Smooth muscle cell (in vitro differentiated cells): Measurements from ENCODE around the gene MARS1. TPM values are rescaled to one million over a fixed set of nuclear protein-coding genes. Genes with fewer than 3 reads are reported as not detected.

Experiments used
- DNase-seq: peaks from one replicate; lab custom pipeline; 2025; ENCODE audit not compliant: unreplicated experiment; lab: John Stamatoyannopoulos, UW
- H2AFZ ChIP-seq: fragments of 200-600 bp; sonication (generic); 2 replicates; pipeline ENCODE4 v1.6.0; 2016; ENCODE audit warnings: antibody characterized with exemption, low read depth, mild to moderate bottlenecking
- H3F3A ChIP-seq: fragments of 200-600 bp; sonication (generic); 2 replicates; pipeline ENCODE4 v1.6.0; 2017; ENCODE audit warnings: antibody characterized with exemption, low read depth
- H3K27ac ChIP-seq: fragments of 200-600 bp; sonication (generic); 2 replicates; pipeline ENCODE4 v1.5.1; 2016; ENCODE audit warnings: low read depth, mild to moderate bottlenecking
- H3K27me3 ChIP-seq: fragments of 200-600 bp; sonication (generic); 2 replicates; pipeline ENCODE4 v1.6.1; 2016; ENCODE audit warnings: low read depth, mild to moderate bottlenecking
- H3K36me3 ChIP-seq: fragments of 200-600 bp; sonication (generic); 2 replicates; pipeline ENCODE4 v1.5.1; 2016; ENCODE audit warnings: low read depth
- H3K4me1 ChIP-seq: fragments of 200-600 bp; sonication (generic); 2 replicates; pipeline ENCODE4 v1.5.1; 2016; ENCODE audit warnings: low read depth
- H3K4me2 ChIP-seq: fragments of 200-600 bp; sonication (generic); 2 replicates; pipeline ENCODE4 v1.6.0; 2016; ENCODE audit warnings: mild to moderate bottlenecking
- H3K4me3 ChIP-seq: fragments of 200-600 bp; sonication (generic); 2 replicates; pipeline ENCODE4 v1.5.1; 2016; ENCODE audit warnings: mild to moderate bottlenecking
- H3K79me2 ChIP-seq: fragments of 200-600 bp; sonication (generic); 2 replicates; pipeline ENCODE4 v1.6.0; 2016; ENCODE audit warnings: low read depth, mild to moderate bottlenecking
- H3K9ac ChIP-seq: fragments of 200-600 bp; sonication (generic); 2 replicates; pipeline ENCODE4 v1.6.0; 2016; ENCODE audit warnings: low read depth
- H3K9me3 ChIP-seq: fragments of 200-600 bp; sonication (generic); replicated peaks from 2 replicates; pipeline ENCODE4 v1.5.1; 2016; ENCODE audit warnings: low read depth
- H4K20me1 ChIP-seq: fragments of 200-600 bp; sonication (generic); 2 replicates; pipeline ENCODE4 v1.6.0; 2016; ENCODE audit warnings: low read depth
- WGBS: methylation state at CpG from one replicate; pipeline ENCODE4 v1.1.7; 2016; ENCODE audit warnings: low lambda C conversion rate; 5-methylcytosine and 5-hydroxymethylcytosine counted together
- microRNA counts: library from miRNA; unstranded; fragments of <30 nt; microRNA quantifications from one replicate; lab custom pipeline; 2016
- microRNA-seq: library from miRNA; unstranded; fragments of <30 nt; microRNA quantifications from one replicate; pipeline ENCODE4, GENCODE V29; 2016; ENCODE audit warnings: borderline number of aligned reads
- polyA plus RNA-seq: library from polyadenylated mRNA; unstranded; fragments of >200 nt; fragmentation: Nextera tagmentation; extraction: Ambion mirVana; gene quantifications from 2 replicates; pipeline ENCODE4 v1.2.1, GENCODE V29; 2016
- small RNA-seq: library from RNA; depleted of rRNA; stranded (forward); fragments of <200 nt; gene quantifications from one replicate; pipeline ENCODE3, GENCODE V24; 2014
- total RNA-seq: library from RNA; depleted of rRNA; stranded (reverse); fragments of >200 nt; gene quantifications from 2 replicates; pipeline ENCODE4 v1.2.3, GENCODE V29; 2014
- TF ChIP-seq, protein P1 (sequence below): fragments of 200-600 bp; sonication (generic); IDR thresholded peaks from 2 replicates; pipeline ENCODE4 v1.5.1; 2017; ENCODE audit warnings: borderline replicate concordance, mild to moderate bottlenecking, antibody characterized with exemption; ENCODE audit not compliant: insufficient read depth, poor library complexity, severe bottlenecking

The MARS1 gene
- total and polyA plus RNA-seq, 2 experiments from 2014 or later: 186 to 192 TPM

DNA sequence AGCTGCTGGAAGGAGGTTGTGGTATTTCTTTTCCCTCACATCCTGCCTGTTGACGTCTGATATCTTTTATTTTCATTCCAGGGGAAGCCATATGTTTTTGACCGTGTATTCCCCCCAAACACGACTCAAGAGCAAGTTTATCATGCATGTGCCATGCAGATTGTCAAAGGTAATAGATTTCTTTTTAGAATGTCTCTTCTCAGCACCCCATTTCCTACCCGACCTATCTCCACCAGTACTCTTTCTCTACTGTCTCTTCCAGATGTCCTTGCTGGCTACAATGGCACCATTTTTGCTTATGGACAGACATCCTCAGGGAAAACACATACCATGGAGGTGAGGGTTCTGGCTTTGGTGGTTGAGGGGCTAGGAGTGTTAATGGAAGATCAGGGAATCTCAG, 75.5 kb downstream of the MARS1 start:
- H3K9ac ChIP-seq: no peak overlapping the region
- TF ChIP-seq, protein P1, sequence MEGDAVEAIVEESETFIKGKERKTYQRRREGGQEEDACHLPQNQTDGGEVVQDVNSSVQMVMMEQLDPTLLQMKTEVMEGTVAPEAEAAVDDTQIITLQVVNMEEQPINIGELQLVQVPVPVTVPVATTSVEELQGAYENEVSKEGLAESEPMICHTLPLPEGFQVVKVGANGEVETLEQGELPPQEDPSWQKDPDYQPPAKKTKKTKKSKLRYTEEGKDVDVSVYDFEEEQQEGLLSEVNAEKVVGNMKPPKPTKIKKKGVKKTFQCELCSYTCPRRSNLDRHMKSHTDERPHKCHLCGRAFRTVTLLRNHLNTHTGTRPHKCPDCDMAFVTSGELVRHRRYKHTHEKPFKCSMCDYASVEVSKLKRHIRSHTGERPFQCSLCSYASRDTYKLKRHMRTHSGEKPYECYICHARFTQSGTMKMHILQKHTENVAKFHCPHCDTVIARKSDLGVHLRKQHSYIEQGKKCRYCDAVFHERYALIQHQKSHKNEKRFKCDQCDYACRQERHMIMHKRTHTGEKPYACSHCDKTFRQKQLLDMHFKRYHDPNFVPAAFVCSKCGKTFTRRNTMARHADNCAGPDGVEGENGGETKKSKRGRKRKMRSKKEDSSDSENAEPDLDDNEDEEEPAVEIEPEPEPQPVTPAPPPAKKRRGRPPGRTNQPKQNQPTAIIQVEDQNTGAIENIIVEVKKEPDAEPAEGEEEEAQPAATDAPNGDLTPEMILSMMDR: no peak
- H3K9me3 ChIP-seq: no peaks in the 10 kb centered on the region
- no peaks in the 10 kb centered on the region for H3K79me2 ChIP-seq
- no peaks in the 10 kb centered on the region for H3K27me3 ChIP-seq
- 67% methylated on average over 4 of the region's 4 CpGs for WGBS
- no peaks in the 10 kb centered on the region for H3F3A ChIP-seq
- no peaks in the 10 kb centered on the region for H3K36me3 ChIP-seq
- no peak for DNase-seq
- H4K20me1 ChIP-seq: peaks cover 31% of the 10 kb centered on the region
- H2AFZ ChIP-seq: no peak overlapping the region
- no peak overlapping the region for H3K4me2 ChIP-seq
- no peak overlapping the region for H3K4me3 ChIP-seq
- H3K4me1 ChIP-seq: peaks cover 6% of the 10 kb centered on the region
- no peak overlapping the region for H3K27ac ChIP-seq

DNA sequence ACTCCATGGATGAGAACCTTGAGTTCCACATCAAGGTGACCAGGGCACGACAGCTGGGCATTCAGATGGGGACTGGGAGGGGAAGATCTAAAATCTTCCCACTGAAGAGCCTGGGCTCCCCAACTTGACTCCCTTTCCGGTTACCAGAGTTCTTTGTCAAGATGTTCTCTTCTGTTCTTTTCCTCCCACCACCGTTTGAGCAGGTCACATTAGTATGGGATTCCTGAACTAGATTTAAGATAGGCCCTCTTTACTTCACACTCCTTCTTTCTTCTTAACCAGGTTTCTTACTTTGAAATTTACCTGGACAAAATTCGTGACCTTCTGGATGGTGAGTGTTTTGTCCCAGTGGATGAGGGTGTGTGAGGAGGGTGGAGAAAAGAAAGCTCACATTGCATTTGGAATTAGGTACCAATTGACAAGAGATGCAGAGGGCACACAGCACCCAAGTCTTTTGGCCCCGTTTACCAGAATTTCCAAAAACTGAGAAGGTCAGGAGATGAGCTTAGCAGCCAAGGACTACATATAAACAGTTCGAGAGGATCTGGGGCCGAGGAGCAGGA, 76.4 kb downstream of the MARS1 start:
- peaks cover 6% of the 10 kb centered on the region for H3K4me1 ChIP-seq
- no peak overlapping the region for H3K4me2 ChIP-seq
- TF ChIP-seq, protein P1: no peak
- H2AFZ ChIP-seq: no peak overlapping the region
- H3K27ac ChIP-seq: no peak overlapping the region
- no peak overlapping the region for H3K9ac ChIP-seq
- H3F3A ChIP-seq: no peaks in the 10 kb centered on the region
- H3K27me3 ChIP-seq: no peaks in the 10 kb centered on the region
- no peak overlapping the region for H3K4me3 ChIP-seq
- no peak for DNase-seq
- H3K79me2 ChIP-seq: no peaks in the 10 kb centered on the region
- WGBS: 97% methylated on average over 7 of the region's 7 CpGs
- no peaks in the 10 kb centered on the region for H3K36me3 ChIP-seq
- H3K9me3 ChIP-seq: no peaks in the 10 kb centered on the region
- H4K20me1 ChIP-seq: peaks cover 27% of the 10 kb centered on the region

MicroRNAs within 50 kb of the gene (microRNA counts, 767-probe panel; counts per million panel counts)
- microRNA hsa-miR-616-3p (lab: Ali Mortazavi, UCI): 183 counts per million

Small RNAs within 50 kb of the gene (microRNA-seq; reads per million reads assigned to microRNA genes)
- 1.8 reads per million for gene MIR616
- gene MIR6758: not detected

Small RNAs within 50 kb of the gene (small RNA-seq; reads per million reads assigned to genes)
- gene MIR616: not detected

Other genes with a start within 250 kb of the MARS1 start
- 1.4 TPM in 1 of 2 replicates, not detected in the other for gene STAC3, start 236.9 kb upstream of the MARS1 start, total RNA-seq
- gene STAC3, start 236.9 kb upstream of the MARS1 start, polyA plus RNA-seq: not detected in 2 replicates
- gene R3HDM2, start 57.0 kb upstream of the MARS1 start, total RNA-seq: 10.4 and 16.0 TPM in 2 replicates
- 12.2 and 17.2 TPM in 2 replicates for gene R3HDM2, start 57.0 kb upstream of the MARS1 start, polyA plus RNA-seq
- gene INHBC, start 53.3 kb upstream of the MARS1 start, total RNA-seq: not detected in 2 replicates
- gene INHBC, start 53.3 kb upstream of the MARS1 start, polyA plus RNA-seq: 0.42 TPM in 1 of 2 replicates, not detected in the other
- gene INHBE, start 32.8 kb upstream of the MARS1 start, total RNA-seq: 5.4 and 11.5 TPM in 2 replicates
- gene INHBE, start 32.8 kb upstream of the MARS1 start, polyA plus RNA-seq: 2.1 and 2.3 TPM in 2 replicates
- gene GLI1, start 28.3 kb upstream of the MARS1 start, total RNA-seq: 1.4 and 1.5 TPM in 2 replicates
- 0.50 and 1.2 TPM in 2 replicates for gene GLI1, start 28.3 kb upstream of the MARS1 start, polyA plus RNA-seq
- gene ARHGAP9, start 8.2 kb upstream of the MARS1 start, total RNA-seq: 1.3 TPM in 1 of 2 replicates, not detected in the other
- gene ARHGAP9, start 8.2 kb upstream of the MARS1 start, polyA plus RNA-seq: not detected in 2 replicates
- 25.8 and 28.4 TPM in 2 replicates for gene DDIT3, start 32.4 kb downstream of the MARS1 start, total RNA-seq
- 27.8 and 43.5 TPM in 2 replicates for gene DDIT3, start 32.4 kb downstream of the MARS1 start, polyA plus RNA-seq
- gene MBD6, start 34.8 kb downstream of the MARS1 start, total RNA-seq: 3.7 and 9.1 TPM in 2 replicates
- gene MBD6, start 34.8 kb downstream of the MARS1 start, polyA plus RNA-seq: 11.7 and 18.4 TPM in 2 replicates
- gene DCTN2, start 59.1 kb downstream of the MARS1 start, total RNA-seq: 88.0 and 107 TPM in 2 replicates
- gene DCTN2, start 59.1 kb downstream of the MARS1 start, polyA plus RNA-seq: 119 and 127 TPM in 2 replicates
- 2.2 and 2.8 TPM in 2 replicates for gene KIF5A, start 62.0 kb downstream of the MARS1 start, total RNA-seq
- 0.34 and 0.53 TPM in 2 replicates for gene KIF5A, start 62.0 kb downstream of the MARS1 start, polyA plus RNA-seq
- gene PIP4K2C, start 103.1 kb downstream of the MARS1 start, total RNA-seq: 39.5 and 53.8 TPM in 2 replicates
- gene PIP4K2C, start 103.1 kb downstream of the MARS1 start, polyA plus RNA-seq: 33.3 and 41.1 TPM in 2 replicates
- gene DTX3, start 116.8 kb downstream of the MARS1 start, total RNA-seq: 28.9 and 29.4 TPM in 2 replicates
- gene DTX3, start 116.8 kb downstream of the MARS1 start, polyA plus RNA-seq: 43.0 and 48.2 TPM in 2 replicates
- 13.9 and 18.5 TPM in 2 replicates for gene ARHGEF25, start 123.4 kb downstream of the MARS1 start, total RNA-seq
- 1.5 and 3.8 TPM in 2 replicates for gene ARHGEF25, start 123.4 kb downstream of the MARS1 start, polyA plus RNA-seq
- gene B4GALNT1, start 145.1 kb downstream of the MARS1 start, total RNA-seq: 1.7 and 1.8 TPM in 2 replicates
- gene B4GALNT1, start 145.1 kb downstream of the MARS1 start, polyA plus RNA-seq: 2.1 and 5.6 TPM in 2 replicates
- gene OS9, start 206.1 kb downstream of the MARS1 start, total RNA-seq: 236 and 374 TPM in 2 replicates
- gene OS9, start 206.1 kb downstream of the MARS1 start, polyA plus RNA-seq: 162 and 179 TPM in 2 replicates